OCI-LY3 (cell line): ENCODE data around the gene EEA1.

Source experiments
- H2AFZ ChIP-seq: fragments of 200-600, 300-600 bp; shearing (Covaris generic); 2 replicates; pipeline ENCODE4 v1.6.0; 2014; ENCODE audit warnings: antibody characterized with exemption, low read depth, low read length
- H3K27ac ChIP-seq: fragments of 200-600, 300-600 bp; sonication (generic); 2 replicates; pipeline ENCODE4 v1.5.1; 2014; ENCODE audit warnings: mild to moderate bottlenecking, low read length, moderate library complexity, mixed read lengths
- H3K27me3 ChIP-seq: fragments of 200-600, 300-600 bp; sonication (generic); 2 replicates; pipeline ENCODE4 v1.6.1; 2014; ENCODE audit warnings: low read depth, low read length, mixed read lengths
- H3K36me3 ChIP-seq: fragments of 200-600, 300-600 bp; sonication (generic); replicated peaks from 2 replicates; pipeline ENCODE3; 2014; ENCODE audit warnings: low read depth, low read length, mixed read lengths
- H3K4me1 ChIP-seq: fragments of 300-600, 200-600 bp; sonication (generic); 2 replicates; pipeline ENCODE4 v1.6.1; 2014; ENCODE audit warnings: low read length, mixed read lengths
- H3K4me2 ChIP-seq: fragments of 200-600, 300-600 bp; sonication (generic); 2 replicates; pipeline ENCODE4 v1.6.1; 2014; ENCODE audit warnings: low read length, mixed read lengths
- H3K4me3 ChIP-seq: fragments of 300-600, 200-600 bp; sonication (generic); 2 replicates; pipeline ENCODE4 v1.5.1; 2014; ENCODE audit warnings: antibody characterized with exemption, mild to moderate bottlenecking, low read length, moderate library complexity
- H3K79me2 ChIP-seq: fragments of 300-600, 200-600 bp; shearing (Covaris generic); 2 replicates; pipeline ENCODE4 v1.6.1; 2014; ENCODE audit warnings: mild to moderate bottlenecking, low read length, mixed read lengths
- H3K9ac ChIP-seq: fragments of 300-600, 200-600 bp; shearing (Covaris generic); 2 replicates; pipeline ENCODE4 v1.6.0; 2014; ENCODE audit warnings: mild to moderate bottlenecking, low read length, moderate library complexity
- H3K9me3 ChIP-seq: fragments of 200-600, 300-600 bp; shearing (Covaris generic); 2 replicates; pipeline ENCODE4 v1.6.1; 2014; ENCODE audit warnings: low read length, mixed read lengths; ENCODE audit not compliant: insufficient read depth
- H4K20me1 ChIP-seq: fragments of 200-600, 300-600 bp; sonication (generic); 2 replicates; pipeline ENCODE4 v1.6.1; 2016; ENCODE audit warnings: low read length, mixed read lengths; ENCODE audit not compliant: insufficient read depth
- CTCF ChIP-seq: fragments of 200-600, 300-600 bp; sonication (generic); IDR thresholded peaks from 2 replicates; pipeline ENCODE4 v1.5.1; 2014; ENCODE audit warnings: antibody characterized with exemption, low read length, low read depth
- EZH2phosphoT487 ChIP-seq: fragments of 200-600 bp; shearing (Covaris generic); IDR thresholded peaks from 2 replicates; pipeline ENCODE4 v1.6.1; 2018; ENCODE audit warnings: antibody characterized with exemption, mixed run types, low read depth

EEA1 gene

GRCh38 chr12:92721656-92722055 lies 207.4 kb downstream of the EEA1 start:
- Histone ChIP-seq H3K36me3 (peaks cover 6% of the 10 kb centered on the region), H3K9me3 (no peaks in the 10 kb centered on the region), H3K79me2 (no peaks in the 10 kb centered on the region), H3K9ac (no peak overlapping the region), H3K4me3 (no peak overlapping the region), H2AFZ (no peak overlapping the region), H4K20me1 (no peaks in the 10 kb centered on the region), H3K27ac (no peak overlapping the region), H3K4me2 (no peak overlapping the region), H3K27me3 (no peaks in the 10 kb centered on the region), H3K4me1 (no peaks in the 10 kb centered on the region)
- TF ChIP-seq EZH2phosphoT487: no peak
- TF ChIP-seq CTCF: no peak

GRCh38 chr12:92721130-92721529 lies 208.0 kb downstream of the EEA1 start:
- H3K4me2 ChIP-seq: no peak overlapping the region
- no peaks in the 10 kb centered on the region for H4K20me1 ChIP-seq
- no peak overlapping the region for H3K9ac ChIP-seq
- no peaks in the 10 kb centered on the region for H3K4me1 ChIP-seq
- H3K9me3 ChIP-seq: no peaks in the 10 kb centered on the region
- H2AFZ ChIP-seq: no peak overlapping the region
- H3K27ac ChIP-seq: no peak overlapping the region
- H3K27me3 ChIP-seq: no peaks in the 10 kb centered on the region
- TF ChIP-seq EZH2phosphoT487 (no peak), CTCF (no peak)
- peaks cover 6% of the 10 kb centered on the region for H3K36me3 ChIP-seq
- no peak overlapping the region for H3K4me3 ChIP-seq
- no peaks in the 10 kb centered on the region for H3K79me2 ChIP-seq
